Fibroblast of skin of abdomen (primary cell): ENCODE results near the gene COL9A3.
A peak's percentile ranks its signal among the peaks of the same experiment; 100 is the strongest.

Source experiments
- DNase-seq: peaks from one replicate; pipeline ENCODE4 v3.0.0-alpha.2; 2013

COL9A3 gene

GRCh38 chr20:62812181-62812906 lies 4.5 kb upstream of the COL9A3 start:
- DNase-seq, result no peak

- no peak for DNase-seq
Measured at GRCh38 chr20:62812907-62813200, 4.0 kb upstream of the COL9A3 start.

DNA sequence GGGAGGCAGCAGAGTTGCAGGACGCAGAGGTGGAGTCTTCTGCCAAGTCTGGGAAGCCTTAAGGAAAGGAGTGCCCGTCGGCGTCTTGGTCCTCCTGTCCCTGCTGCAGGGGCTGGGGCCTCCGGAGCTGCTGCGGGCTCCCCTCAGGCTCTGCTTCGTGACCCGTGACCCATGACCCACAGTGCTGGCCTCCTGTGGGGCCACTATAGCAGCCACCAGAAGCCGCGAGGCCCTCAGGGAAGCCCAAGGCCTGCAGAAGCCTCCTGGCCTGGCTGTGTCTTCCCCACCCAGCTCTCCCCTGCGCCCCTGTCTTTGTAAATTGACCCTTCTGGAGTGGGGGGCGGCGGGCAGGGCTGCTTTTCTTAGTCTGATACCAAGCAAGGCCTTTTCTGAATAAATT lies 3.3 kb upstream of the COL9A3 start:
- no peak for DNase-seq

GRCh38 chr20:62814060-62814708 lies 2.7 kb upstream of the COL9A3 start:
- no peak for DNase-seq

DNA sequence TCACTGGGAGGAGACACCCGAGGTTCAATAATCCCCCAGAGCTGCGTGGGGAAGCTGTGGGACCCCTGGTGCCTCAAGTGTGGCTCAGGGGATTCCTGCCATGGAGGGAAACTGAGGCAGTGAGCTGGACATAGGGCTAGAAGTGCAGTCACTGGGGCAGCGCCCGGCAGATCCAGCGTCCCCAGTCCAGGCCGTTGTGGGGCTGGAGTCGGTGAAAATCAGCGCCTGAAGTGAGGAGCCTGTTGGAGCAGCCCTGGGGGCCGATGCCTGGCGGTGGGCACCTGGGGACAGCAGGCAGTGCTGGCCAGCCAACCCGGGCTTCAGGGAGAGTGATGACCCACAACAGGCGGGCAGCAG lies 2.2 kb upstream of the COL9A3 start:
- DNase-seq, result no peak

GRCh38 chr20:62815066-62815991 lies 1.5 kb upstream of the COL9A3 start:
- DNase-seq, result peak; percentile 43

DNA sequence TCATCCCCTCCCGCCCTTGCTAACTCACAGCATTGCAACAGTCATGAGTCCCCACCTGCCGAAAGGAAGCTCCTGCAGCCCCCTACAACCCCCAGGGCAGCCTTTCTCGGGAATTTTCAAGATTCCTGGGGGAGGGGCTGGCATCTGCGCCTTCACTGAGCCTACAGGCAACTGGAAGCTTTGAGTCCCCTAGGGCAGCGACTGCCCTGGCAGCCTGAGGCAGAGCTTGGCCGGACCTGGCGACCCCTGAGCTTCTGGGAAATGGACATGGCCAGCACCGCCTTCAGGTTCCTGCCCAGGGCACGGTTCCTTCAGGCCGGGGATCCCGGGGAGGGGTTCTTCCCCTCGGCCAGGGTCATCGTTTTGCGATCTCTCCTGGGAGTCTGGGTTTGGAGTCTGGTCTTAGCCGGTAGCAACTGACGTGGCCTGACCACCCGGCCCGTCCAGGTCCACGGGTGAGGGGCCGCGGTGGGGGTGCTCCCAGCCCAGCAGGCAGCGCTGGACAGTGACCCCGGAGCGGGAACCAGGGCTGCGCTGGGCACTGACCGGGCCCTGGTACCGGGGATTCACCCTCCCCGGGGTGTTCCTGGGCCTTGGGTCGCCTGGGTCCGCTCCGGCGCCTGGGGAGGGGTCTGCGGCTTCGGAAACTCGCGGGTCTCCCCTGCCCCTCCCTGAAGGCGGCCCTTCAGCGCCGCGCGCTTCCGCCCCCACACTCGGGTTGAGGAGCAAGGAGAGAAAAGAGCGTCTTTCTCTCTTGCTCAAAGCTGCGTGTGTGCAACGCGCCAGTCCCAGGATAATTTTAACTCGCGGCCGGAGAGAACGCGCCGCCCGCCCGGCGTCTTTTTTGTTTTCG lies 593 bp upstream of the COL9A3 start:
- DNase-seq, result no peak

GRCh38 chr20:62817975-62818591 lies 1.2 kb downstream of the COL9A3 start:
- no peak for DNase-seq

GRCh38 chr20:62818592-62819493 lies 2.0 kb downstream of the COL9A3 start:
- no peak for DNase-seq

GRCh38 chr20:62819494-62820174 lies 2.8 kb downstream of the COL9A3 start:
- DNase-seq, result no peak

DNA sequence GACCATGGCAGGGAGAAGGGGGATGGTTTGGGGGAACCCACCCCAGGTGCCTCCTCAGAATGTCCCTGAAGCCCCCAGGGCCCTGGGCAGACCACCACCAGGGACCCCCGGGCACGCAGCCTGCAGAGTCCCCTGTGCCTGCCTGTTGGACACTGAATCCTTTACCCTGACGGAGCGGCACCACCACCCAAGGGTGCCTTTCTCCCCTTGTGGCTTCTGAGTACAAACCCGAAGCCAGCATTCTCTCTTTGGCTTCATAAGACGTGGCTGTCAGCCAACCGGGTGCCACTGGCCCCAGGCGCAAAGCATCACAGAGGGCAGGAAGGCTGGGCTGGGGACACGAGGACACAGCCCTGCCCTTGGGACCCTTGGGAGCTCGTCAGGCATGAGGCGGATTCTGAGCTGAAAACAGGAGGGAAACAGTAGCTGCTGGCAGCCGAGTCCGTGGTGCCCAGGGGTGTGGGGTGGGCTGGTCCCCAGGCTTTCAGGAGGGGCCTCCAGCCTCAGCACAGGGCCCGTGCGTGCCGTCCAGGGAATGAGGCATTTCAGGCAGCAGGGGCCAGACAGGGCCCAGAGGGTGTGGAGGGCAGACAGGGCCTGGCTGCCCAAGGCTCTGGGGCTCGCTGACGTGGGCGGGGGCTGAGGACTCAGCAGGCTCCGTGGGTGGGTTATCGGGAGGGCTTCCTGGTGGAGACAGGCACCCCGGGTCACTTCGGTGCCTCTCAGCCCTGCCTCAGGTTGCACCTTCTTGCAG lies 3.5 kb downstream of the COL9A3 start:
- no peak for DNase-seq

GRCh38 chr20:62820962-62821725 lies 4.3 kb downstream of the COL9A3 start:
- no peak for DNase-seq

- DNase-seq, result no peak
Measured at GRCh38 chr20:62821726-62822210, 4.9 kb downstream of the COL9A3 start.

DNA sequence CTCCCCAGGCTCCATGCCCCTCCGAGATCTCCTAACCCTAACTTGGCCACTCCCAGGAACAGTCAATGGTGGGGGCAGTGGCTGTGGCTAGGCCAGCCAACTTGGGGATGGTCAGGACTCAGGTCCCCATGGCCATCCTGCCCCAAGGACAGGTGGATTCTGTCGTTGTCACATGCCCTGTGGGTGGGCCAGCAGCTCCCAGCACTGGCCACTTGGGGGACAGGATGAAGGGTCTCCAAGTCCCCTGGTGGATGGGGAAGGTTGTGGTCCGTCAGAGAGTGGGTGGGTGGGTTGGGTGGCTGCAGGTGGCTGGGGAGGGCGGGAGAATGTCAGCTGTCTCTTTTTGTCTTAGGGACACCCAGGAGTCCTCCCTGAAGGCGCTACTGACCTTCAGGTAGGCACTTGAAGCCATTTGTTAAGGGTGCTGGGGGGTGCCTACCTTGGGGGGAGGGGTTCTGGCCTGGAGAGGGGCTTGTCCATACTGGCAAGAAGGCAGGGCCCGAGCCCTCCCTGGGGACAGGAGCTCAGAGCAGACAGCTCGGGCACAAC lies 5.5 kb downstream of the COL9A3 start:
- no peak for DNase-seq

GRCh38 chr20:62822788-62823651 lies 6.2 kb downstream of the COL9A3 start:
- no peak for DNase-seq

GRCh38 chr20:62823688-62824475 lies 7.0 kb downstream of the COL9A3 start:
- no peak for DNase-seq
